ENCODE data around the gene EP400.
A peak's percentile ranks its signal among the peaks of the same experiment; 100 is the strongest.

EP400 gene

DNA sequence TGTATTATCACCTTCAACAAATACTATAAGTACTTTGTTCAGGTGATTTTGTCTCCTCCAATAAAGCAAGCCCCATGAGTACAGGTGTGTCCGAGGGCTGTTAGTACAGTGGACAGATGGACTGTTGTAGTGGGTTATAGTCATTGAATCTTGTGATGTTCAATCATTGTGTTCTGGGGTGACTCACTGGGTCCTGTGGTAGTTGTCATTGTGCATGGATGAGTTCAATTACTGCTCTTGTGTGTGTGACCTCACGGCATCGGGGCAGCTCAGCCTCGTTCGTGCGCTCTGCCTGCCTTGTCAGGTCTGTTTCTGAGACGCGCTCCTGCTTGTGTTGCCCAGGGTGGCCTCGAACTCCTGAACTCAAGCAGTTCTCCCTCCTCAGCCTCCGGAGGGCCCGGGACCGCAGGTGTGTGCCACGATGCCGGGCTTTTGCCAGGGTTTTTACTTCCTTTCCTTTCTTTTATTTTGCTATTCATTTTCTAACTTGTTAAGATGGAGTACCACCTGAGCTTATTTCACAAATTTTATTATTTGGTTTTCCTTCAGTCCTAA lies 122.2 kb downstream of the EP400 start:
- no peak overlapping the region for H2AFZ ChIP-seq (ENCODE audit: low read depth, low read length)
- 0 out of 2 replicates have a peak overlapping the region, but pooled peaks have one; percentile 61 for H3K4me3 ChIP-seq (ENCODE audit: low read length)
- peaks cover 56% of the 10 kb centered on the region for H3K36me3 ChIP-seq (replicated peaks; ENCODE audit: low read depth, low read length)
- no peak for TF ChIP-seq EZH2phosphoT487 (IDR thresholded peaks at IDR 0.05; ENCODE audit: low read depth)
- TF ChIP-seq, protein P1, sequence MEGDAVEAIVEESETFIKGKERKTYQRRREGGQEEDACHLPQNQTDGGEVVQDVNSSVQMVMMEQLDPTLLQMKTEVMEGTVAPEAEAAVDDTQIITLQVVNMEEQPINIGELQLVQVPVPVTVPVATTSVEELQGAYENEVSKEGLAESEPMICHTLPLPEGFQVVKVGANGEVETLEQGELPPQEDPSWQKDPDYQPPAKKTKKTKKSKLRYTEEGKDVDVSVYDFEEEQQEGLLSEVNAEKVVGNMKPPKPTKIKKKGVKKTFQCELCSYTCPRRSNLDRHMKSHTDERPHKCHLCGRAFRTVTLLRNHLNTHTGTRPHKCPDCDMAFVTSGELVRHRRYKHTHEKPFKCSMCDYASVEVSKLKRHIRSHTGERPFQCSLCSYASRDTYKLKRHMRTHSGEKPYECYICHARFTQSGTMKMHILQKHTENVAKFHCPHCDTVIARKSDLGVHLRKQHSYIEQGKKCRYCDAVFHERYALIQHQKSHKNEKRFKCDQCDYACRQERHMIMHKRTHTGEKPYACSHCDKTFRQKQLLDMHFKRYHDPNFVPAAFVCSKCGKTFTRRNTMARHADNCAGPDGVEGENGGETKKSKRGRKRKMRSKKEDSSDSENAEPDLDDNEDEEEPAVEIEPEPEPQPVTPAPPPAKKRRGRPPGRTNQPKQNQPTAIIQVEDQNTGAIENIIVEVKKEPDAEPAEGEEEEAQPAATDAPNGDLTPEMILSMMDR (IDR thresholded peaks at IDR 0.05; ENCODE audit: low read depth, low read length): no peak
- no peak overlapping the region for H3K9ac ChIP-seq (ENCODE audit: low read length)
- no peaks in the 10 kb centered on the region for H3K27me3 ChIP-seq (ENCODE audit: low read depth, low read length)
- peak overlapping the region; percentile 84 for H3K27ac ChIP-seq (ENCODE audit: low read length)
- H3K9me3 ChIP-seq (ENCODE audit: insufficient read depth, low read length): no peaks in the 10 kb centered on the region
- H3K4me1 ChIP-seq (ENCODE audit: low read length): peaks cover 27% of the 10 kb centered on the region
- H3K79me2 ChIP-seq (ENCODE audit: low read length): no peaks in the 10 kb centered on the region
- peaks cover 20% of the 10 kb centered on the region for H4K20me1 ChIP-seq (ENCODE audit: insufficient read depth, low read length)
- H3K4me2 ChIP-seq (ENCODE audit: low read length): peak overlapping the region; percentile 90

DNA sequence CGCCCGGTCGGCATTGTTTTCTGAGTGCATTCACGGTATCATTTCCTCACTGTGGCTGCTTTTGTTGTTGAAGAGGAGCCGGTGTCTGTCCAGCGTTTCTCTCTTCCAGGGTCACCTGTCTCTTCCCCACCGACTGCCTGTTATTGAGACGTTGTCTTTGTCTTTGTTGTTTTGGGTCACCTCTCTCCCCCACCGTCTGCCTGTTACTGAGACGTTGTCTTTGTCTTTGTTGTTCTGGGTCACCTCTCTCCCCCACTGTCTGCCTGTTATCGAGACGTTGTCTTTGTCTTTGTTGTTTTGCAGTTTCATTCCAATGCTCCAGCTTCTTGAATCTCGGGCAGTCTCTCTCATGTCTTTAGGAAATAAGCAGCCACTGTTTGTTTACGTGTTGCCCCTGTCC lies 124.5 kb downstream of the EP400 start:
- TF ChIP-seq EZH2phosphoT487 (IDR thresholded peaks at IDR 0.05; ENCODE audit: low read depth): no peak
- TF ChIP-seq, protein P1 (IDR thresholded peaks at IDR 0.05; ENCODE audit: low read depth, low read length): no peak
- H3K36me3 ChIP-seq (replicated peaks; ENCODE audit: low read depth, low read length): peaks cover 55% of the 10 kb centered on the region
- peaks cover 13% of the 10 kb centered on the region; the same call in 1 of the 2 replicates for H4K20me1 ChIP-seq (ENCODE audit: insufficient read depth, low read length)

DNA sequence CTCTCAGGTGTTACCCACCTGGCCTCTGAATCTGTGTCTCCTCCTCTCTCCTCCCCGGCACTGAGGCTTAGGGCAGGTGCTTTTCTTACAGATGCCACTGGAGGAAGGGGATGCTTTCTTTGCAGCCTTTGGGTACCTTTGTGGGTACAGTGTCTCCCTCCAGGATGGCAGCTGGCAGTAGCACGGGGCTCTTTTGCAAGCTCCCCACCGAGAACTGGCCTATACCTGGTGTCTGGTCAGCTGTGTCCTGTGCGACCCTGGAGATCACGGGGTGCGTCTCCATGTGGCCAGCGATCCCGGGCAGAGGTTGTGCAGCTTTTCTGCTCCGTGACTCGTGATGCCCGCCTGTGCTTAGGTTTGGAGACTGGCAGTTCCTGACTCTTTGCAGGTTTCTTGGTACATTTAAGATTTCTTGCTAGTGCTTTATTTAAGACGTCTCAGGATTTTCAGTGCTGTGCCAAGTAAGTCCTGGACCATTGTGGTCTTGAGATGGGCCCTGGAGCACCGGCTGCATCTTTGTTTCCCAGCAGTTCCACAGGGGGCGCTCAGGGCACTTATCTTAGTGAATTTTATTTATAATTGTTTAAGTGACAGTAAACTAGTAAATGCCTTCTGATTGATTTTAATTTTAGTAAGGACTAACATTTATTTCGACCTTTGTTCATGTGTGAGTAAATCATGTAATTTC lies 125.4 kb downstream of the EP400 start:
- no peak overlapping the region for H3K4me3 ChIP-seq (ENCODE audit: low read length)
- no peak for TF ChIP-seq EZH2phosphoT487 (IDR thresholded peaks at IDR 0.05; ENCODE audit: low read depth)
- TF ChIP-seq, protein P1 (IDR thresholded peaks at IDR 0.05; ENCODE audit: low read depth, low read length): peak; percentile 36; the same call in 1 of the 2 replicates
- no peaks in the 10 kb centered on the region for H3K27me3 ChIP-seq (ENCODE audit: low read depth, low read length)
- H3K36me3 ChIP-seq (replicated peaks; ENCODE audit: low read depth, low read length): peaks cover 51% of the 10 kb centered on the region
- H3K27ac ChIP-seq (ENCODE audit: low read length): no peak overlapping the region
- no peaks in the 10 kb centered on the region for H3K79me2 ChIP-seq (ENCODE audit: low read length)
- no peak overlapping the region for H3K4me2 ChIP-seq (ENCODE audit: low read length)
- H3K9me3 ChIP-seq (ENCODE audit: insufficient read depth, low read length): no peaks in the 10 kb centered on the region
- no peak overlapping the region for H2AFZ ChIP-seq (ENCODE audit: low read depth, low read length)
- no peak overlapping the region for H3K9ac ChIP-seq (ENCODE audit: low read length)
- peaks cover 22% of the 10 kb centered on the region for H3K4me1 ChIP-seq (ENCODE audit: low read length)
- peaks cover 11% of the 10 kb centered on the region; the same call in 1 of the 2 replicates for H4K20me1 ChIP-seq (ENCODE audit: insufficient read depth, low read length)

More for the DNA sequence above, 124.5 kb downstream of the EP400 start:
- Histone ChIP-seq H3K27me3 (ENCODE audit: low read depth, low read length) (no peaks in the 10 kb centered on the region), H2AFZ (ENCODE audit: low read depth, low read length) (no peak overlapping the region), H3K79me2 (ENCODE audit: low read length) (no peaks in the 10 kb centered on the region), H3K9ac (ENCODE audit: low read length) (no peak overlapping the region), H3K27ac (ENCODE audit: low read length) (no peak overlapping the region), H3K4me2 (ENCODE audit: low read length) (no peak overlapping the region), H3K9me3 (ENCODE audit: insufficient read depth, low read length) (no peaks in the 10 kb centered on the region), H3K4me3 (ENCODE audit: low read length) (no peak overlapping the region), H3K4me1 (ENCODE audit: low read length) (peaks cover 24% of the 10 kb centered on the region)

DNA sequence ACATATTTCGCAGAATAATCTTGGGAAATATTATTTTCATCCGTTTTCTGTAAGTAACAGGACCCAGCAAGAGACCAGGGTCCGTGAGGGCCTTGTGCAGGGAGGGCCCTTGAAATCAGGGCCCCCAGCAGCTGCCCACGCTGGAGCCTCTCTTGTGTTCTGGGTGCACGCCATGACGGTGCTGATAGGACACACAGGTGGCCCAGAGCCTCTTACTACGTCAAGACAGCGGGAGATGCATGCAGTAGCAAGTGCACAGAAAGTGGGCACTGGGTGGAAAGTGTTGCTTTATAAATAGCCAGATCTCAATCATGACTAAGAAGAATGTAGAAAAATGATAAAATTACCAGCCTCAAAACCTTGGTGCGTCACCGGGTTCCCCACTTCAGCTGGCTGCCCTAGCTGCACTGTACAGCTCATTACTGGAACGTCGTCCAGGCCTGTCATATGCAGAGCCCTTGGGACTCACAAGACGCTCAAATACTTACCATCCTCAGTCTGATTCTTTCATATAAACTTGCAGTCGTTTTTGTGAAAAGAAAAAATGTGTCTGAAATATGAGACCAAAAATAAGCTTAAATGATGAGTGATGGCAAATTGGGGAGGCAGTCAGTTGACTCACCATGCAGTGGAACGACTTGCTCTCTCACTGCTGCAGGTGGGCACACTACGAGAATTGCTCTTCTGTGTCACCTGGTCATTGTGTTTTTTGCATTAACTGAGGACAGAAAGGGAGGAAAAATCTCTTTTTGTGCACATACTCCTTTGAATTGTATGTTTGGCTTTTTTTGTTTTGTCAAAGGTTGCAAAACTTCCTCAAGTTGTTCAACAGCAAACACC lies 126.2 kb downstream of the EP400 start:
- peaks cover 22% of the 10 kb centered on the region for H3K4me1 ChIP-seq (ENCODE audit: low read length)
- TF ChIP-seq EZH2phosphoT487 (IDR thresholded peaks at IDR 0.05; ENCODE audit: low read depth): no peak
- TF ChIP-seq, protein P1 (IDR thresholded peaks at IDR 0.05; ENCODE audit: low read depth, low read length): no peak
- H3K9ac ChIP-seq (ENCODE audit: low read length): no peak overlapping the region
- peaks cover 4% of the 10 kb centered on the region; the same call in 1 of the 2 replicates for H4K20me1 ChIP-seq (ENCODE audit: insufficient read depth, low read length)
- H3K27ac ChIP-seq (ENCODE audit: low read length): no peak overlapping the region
- no peak overlapping the region for H3K4me3 ChIP-seq (ENCODE audit: low read length)
- H3K9me3 ChIP-seq (ENCODE audit: insufficient read depth, low read length): no peaks in the 10 kb centered on the region
- H3K4me2 ChIP-seq (ENCODE audit: low read length): no peak overlapping the region
- H3K79me2 ChIP-seq (ENCODE audit: low read length): no peaks in the 10 kb centered on the region
- H2AFZ ChIP-seq (ENCODE audit: low read depth, low read length): no peak overlapping the region
- no peaks in the 10 kb centered on the region for H3K27me3 ChIP-seq (ENCODE audit: low read depth, low read length)
- H3K36me3 ChIP-seq (replicated peaks; ENCODE audit: low read depth, low read length): peaks cover 51% of the 10 kb centered on the region

Measured in OCI-LY3 (cell line).